Skeletal muscle tissue (tissue), 4 donors: ENCODE results near the gene PNLIP. TPM values are rescaled to one million over a fixed set of nuclear protein-coding genes. Genes with fewer than 3 reads are reported as not detected.

Experiments
- H3K27ac ChIP-seq: one replicate; pipeline ENCODE4 v1.7.0; 2013; ENCODE audit warnings: mild to moderate bottlenecking, low read depth, low read length, inconsistent platforms
- H3K27me3 ChIP-seq, 3 donors: one replicate each; pipeline ENCODE4 v1.7.0; 2013; ENCODE audit warnings: low read length in 3 of 3; ENCODE audit not compliant: control insufficient read depth in 3 of 3, insufficient read depth in 3 of 3
- H3K36me3 ChIP-seq, 3 donors: one replicate each; pipeline ENCODE4 v1.7.0; 2013; ENCODE audit warnings: low read length in 3 of 3; ENCODE audit not compliant: control insufficient read depth in 3 of 3, insufficient read depth in 3 of 3
- H3K4me1 ChIP-seq, 3 donors: one replicate each; pipeline ENCODE4 v1.7.0; 2013; ENCODE audit warnings: low read length in 3 of 3, mild to moderate bottlenecking in 3 of 3; ENCODE audit not compliant: control insufficient read depth in 3 of 3, insufficient read depth in 3 of 3
- H3K4me3 ChIP-seq, 3 donors: one replicate each; pipeline ENCODE4 v1.7.0; 2013; ENCODE audit warnings: low read length in 3 of 3
- H3K9ac ChIP-seq, 3 donors: one replicate each; pipeline ENCODE4 v1.7.0; 2013; ENCODE audit warnings: low read length in 3 of 3, mild to moderate bottlenecking in 3 of 3, moderate library complexity in 2 of 3, low read depth in 1 of 3
- H3K9me3 ChIP-seq, 3 donors: one replicate each; pipeline ENCODE4 v1.7.0; 2013; ENCODE audit warnings: low read length in 3 of 3; ENCODE audit not compliant: control insufficient read depth in 3 of 3
- total RNA-seq: library from RNA; depleted of rRNA; stranded (reverse); fragments of >200 nt; gene quantifications from one replicate; pipeline ENCODE4 v1.2.3, GENCODE V29; 2014
- donor health status: Osteomylitis.

PNLIP gene
- total RNA-seq, 1 donor from 2014 or later: 1.0 TPM

DNA sequence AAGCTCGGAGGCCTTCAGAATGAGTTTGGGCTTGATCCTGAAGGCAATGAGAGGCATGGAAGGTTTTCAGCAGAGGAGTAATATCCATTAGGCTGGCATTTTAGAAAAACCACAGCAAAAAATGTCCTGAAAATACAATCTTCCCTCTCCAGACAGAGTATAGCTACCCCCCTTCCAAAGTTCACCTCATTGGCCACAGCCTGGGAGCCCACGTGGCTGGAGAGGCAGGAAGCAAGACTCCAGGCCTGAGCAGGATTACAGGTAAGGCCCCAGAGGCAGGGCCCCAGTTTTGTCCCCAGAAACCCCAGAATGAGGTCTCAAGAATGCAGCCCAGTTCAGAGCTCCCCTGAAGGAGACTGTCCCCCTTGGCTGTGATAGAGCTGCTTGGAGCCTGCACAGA lies 50.3 kb downstream of the PNLIP start:
- H3K27me3 ChIP-seq: peaks cover 0 to 3% (median 0%) of the 10 kb centered on the region in 3 donors
- H3K36me3 ChIP-seq: no peaks in the 10 kb centered on the region
- no peaks in the 10 kb centered on the region for H3K4me1 ChIP-seq
- no peaks in the 10 kb centered on the region for H3K9me3 ChIP-seq
- no peak overlapping the region for H3K9ac ChIP-seq
- H3K27ac ChIP-seq: no peak overlapping the region
- H3K4me3 ChIP-seq: no peak overlapping the region

DNA sequence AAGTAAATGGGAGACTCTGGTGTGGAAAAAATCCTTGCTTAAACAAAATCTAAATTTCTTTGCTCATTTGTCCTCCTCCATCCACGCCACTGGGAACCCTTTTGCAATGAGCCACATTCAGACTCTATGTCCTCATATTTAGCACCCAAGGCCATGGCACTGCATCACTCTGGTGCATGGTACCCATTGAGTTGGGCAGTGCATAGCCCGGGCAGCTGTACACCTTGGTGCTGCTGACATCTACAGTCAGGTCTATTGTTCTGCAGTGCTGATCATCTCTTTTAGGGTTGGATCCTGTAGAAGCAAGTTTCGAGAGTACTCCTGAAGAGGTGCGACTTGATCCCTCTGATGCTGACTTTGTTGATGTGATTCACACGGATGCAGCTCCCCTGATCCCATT lies 51.8 kb downstream of the PNLIP start:
- H3K9me3 ChIP-seq: no peaks in the 10 kb centered on the region
- no peak overlapping the region for H3K4me3 ChIP-seq
- H3K27ac ChIP-seq: no peak overlapping the region
- no peaks in the 10 kb centered on the region for H3K36me3 ChIP-seq
- H3K9ac ChIP-seq: no peak overlapping the region
- no peaks in the 10 kb centered on the region for H3K4me1 ChIP-seq
- peaks cover 0 to 3% (median 0%) of the 10 kb centered on the region in 3 donors for H3K27me3 ChIP-seq

DNA sequence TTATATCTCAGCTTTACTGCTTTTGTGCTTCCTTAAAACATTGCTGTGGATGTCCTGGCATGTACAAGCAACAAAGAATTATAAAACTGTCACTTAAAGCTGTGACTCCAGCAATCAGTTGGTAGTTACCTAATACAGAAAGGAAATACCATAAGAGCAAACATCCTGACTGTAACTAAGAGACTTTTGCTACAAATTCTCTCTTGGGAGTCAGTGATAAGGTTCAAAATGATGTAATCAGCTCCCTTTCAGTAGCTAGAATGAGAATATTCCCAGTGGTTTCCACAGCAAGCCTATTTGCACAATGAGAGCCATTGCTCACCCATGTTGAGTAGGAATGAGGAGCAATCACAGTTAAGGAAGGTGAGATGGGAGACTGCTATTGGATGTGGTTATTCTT lies 52.6 kb downstream of the PNLIP start:
- Histone ChIP-seq H3K27me3 (peaks cover 0 to 3% (median 3%) of the 10 kb centered on the region in 3 donors), H3K9ac (no peak overlapping the region), H3K9me3 (no peaks in the 10 kb centered on the region)

DNA sequence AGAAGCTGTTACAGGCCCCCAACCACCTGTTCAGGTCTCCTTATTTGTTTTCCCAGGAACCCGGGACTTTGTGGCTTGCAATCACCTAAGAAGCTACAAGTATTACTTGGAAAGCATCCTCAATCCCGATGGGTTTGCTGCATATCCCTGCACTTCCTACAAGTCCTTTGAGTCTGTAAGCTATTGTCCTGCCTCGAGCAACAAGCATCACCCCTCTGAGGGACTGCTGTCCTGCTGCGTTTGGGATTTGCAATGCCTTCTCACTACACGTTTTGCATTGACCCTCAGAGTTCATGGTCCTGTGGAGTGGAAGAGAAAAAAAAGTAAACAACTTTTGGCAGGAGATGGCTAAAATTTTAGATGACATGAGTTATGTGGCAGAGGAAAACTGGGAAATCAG lies 54.3 kb downstream of the PNLIP start:
- Histone ChIP-seq H3K27ac (no peak overlapping the region), H3K36me3 (no peaks in the 10 kb centered on the region), H3K4me1 (no peaks in the 10 kb centered on the region), H3K9ac (no peak overlapping the region), H3K9me3 (no peaks in the 10 kb centered on the region), H3K27me3 (peaks cover 0 to 3% (median 0%) of the 10 kb centered on the region in 3 donors), H3K4me3 (no peak overlapping the region)

More for the DNA sequence above, 52.6 kb downstream of the PNLIP start:
- Histone ChIP-seq H3K36me3 (no peaks in the 10 kb centered on the region), H3K4me3 (no peak overlapping the region), H3K27ac (no peak overlapping the region), H3K4me1 (no peaks in the 10 kb centered on the region)

DNA sequence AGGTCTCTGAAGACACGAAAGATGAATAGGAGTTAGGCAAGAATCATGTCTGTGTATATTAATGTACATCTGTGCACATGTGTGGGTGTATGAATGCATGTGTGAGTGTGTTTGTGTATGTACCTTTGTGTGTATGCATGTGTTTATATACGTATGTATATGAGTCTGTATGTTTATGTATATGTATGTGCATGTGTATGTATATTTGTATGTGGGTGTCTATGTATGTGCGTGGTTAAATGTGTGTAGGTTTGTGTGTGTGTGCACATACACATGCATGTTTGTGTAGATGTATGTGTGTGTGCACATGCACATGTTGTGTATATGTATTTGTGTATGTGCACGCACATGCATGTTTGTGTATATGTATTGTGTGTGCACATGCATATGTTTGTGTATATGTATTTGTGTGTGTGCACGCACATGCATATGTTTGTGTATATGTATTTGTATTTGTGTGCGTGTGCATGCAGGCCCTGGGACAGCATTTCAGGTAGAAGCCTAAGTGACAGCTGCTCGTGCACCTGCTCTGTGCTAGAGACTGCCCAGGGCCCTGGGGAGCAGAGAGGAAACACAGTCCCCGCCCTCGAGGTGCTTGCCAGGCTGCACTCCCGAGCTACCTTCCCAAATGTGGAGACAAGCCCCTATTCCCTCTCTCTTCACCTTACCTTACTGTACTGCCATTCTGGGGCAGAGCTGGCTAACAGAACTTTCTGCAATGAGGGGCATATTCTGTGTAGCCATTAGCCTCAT lies 57.1 kb downstream of the PNLIP start:
- no peaks in the 10 kb centered on the region for H3K4me1 ChIP-seq
- no peak overlapping the region for H3K9ac ChIP-seq
- peaks cover 0 to 3% (median 0%) of the 10 kb centered on the region in 3 donors for H3K27me3 ChIP-seq
- H3K4me3 ChIP-seq: no peak overlapping the region
- no peaks in the 10 kb centered on the region for H3K9me3 ChIP-seq
- H3K36me3 ChIP-seq: no peaks in the 10 kb centered on the region
- H3K27ac ChIP-seq: no peak overlapping the region

DNA sequence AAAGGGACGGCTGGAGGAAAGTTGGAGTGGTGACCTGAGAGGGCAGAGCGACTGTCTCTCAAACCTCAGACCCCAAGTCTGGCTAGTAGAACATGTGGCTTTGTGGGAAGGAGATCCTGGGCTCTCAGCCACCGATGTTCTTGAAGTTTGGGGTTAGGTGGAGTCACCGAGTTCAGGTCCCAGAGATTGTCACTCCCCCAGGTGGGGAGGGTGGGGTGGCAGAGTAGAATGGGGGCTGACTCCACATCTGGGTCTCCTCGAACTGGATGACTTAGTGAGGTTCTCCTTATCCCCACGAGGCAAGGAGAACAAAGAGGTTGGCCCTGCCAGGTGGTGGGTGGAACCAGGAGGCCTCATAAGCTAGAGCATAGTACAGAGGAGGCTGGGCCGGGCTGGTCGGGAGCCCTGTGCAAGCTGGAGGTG lies 60.3 kb downstream of the PNLIP start:
- Histone ChIP-seq H3K27ac (no peak overlapping the region), H3K36me3 (no peaks in the 10 kb centered on the region), H3K27me3 (peaks cover 12 to 18% (median 14%) of the 10 kb centered on the region in 3 donors), H3K9me3 (peaks cover 0 to 2% (median 0%) of the 10 kb centered on the region in 3 donors), H3K9ac (no peak overlapping the region), H3K4me1 (no peaks in the 10 kb centered on the region), H3K4me3 (no peak overlapping the region)

DNA sequence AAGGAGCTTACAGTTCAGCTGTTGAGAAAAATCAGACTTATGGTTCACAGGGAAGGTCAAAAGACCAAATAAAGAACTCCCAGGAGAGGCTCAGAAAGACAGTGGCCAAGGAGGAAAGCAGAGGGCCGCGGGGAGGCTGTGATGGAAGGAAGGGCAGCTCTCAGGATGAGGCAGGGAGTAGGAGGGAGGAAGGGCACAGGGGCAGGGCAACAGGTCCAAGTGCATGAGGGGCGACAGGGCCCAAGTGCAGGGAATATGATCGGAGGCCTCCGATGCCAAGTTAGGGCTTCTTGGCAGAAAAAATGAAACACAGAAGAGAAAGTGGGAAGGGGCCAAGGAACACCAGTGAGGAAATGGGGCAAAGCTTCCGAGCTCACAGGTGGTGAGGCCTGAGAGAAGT lies 61.6 kb downstream of the PNLIP start:
- Histone ChIP-seq H3K4me1 (no peaks in the 10 kb centered on the region), H3K36me3 (no peaks in the 10 kb centered on the region), H3K4me3 (no peak overlapping the region), H3K9ac (no peak overlapping the region), H3K27me3 (peaks cover 12 to 19% (median 14%) of the 10 kb centered on the region in 3 donors), H3K9me3 (peaks cover 0 to 4% (median 0%) of the 10 kb centered on the region in 3 donors), H3K27ac (no peak overlapping the region)

DNA sequence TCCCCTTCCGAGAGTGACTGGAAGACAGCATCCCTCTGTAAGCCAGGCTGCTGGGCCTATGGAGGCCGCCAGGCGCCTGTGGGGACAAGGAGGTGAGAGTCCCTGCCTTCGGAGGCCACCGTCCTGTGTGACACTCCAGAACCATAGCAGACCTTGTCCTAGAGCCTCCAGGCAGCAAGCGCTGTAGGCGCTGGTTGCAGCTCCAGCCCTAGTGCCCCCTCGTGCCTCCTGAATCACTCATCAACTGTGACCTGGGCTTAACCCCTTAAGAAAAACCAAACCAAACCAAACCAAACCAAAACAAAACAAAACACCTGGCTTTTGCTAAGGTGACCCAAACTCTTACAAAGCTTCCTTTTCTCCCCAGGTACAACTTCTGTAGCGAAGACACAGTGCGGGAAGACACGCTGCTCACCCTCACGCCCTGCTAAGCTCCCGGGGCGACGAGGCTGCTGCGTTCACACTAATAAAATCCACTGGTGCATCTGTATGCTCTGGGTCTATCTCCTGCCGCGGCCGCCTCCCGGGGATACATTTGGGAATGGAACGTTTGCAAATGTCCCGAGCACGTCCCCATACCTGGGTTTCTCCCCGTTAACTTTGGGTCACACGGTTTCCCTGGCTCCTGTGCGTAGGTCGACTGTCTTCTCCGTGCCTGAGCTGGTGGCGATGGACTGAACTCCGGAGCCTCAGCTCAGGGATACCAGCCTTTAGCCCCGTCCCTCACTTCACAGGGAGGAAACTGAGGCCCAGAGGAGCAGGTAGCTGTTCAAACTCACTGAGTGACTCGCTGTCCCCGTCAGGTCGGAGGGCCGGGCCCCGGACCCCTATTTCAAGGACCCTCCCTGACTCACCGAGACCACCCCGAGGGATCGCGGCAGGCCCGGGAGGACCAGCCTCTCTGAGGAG lies 63.2 kb downstream of the PNLIP start:
- Histone ChIP-seq H3K27me3 (peaks cover 12 to 17% (median 14%) of the 10 kb centered on the region in 3 donors), H3K4me3 (peak overlapping the region in 2 of 3 donors; percentile 4 to 29), H3K27ac (no peak overlapping the region), H3K4me1 (no peaks in the 10 kb centered on the region), H3K9me3 (peaks cover 0 to 4% (median 0%) of the 10 kb centered on the region in 3 donors), H3K36me3 (no peaks in the 10 kb centered on the region), H3K9ac (no peak overlapping the region)

DNA sequence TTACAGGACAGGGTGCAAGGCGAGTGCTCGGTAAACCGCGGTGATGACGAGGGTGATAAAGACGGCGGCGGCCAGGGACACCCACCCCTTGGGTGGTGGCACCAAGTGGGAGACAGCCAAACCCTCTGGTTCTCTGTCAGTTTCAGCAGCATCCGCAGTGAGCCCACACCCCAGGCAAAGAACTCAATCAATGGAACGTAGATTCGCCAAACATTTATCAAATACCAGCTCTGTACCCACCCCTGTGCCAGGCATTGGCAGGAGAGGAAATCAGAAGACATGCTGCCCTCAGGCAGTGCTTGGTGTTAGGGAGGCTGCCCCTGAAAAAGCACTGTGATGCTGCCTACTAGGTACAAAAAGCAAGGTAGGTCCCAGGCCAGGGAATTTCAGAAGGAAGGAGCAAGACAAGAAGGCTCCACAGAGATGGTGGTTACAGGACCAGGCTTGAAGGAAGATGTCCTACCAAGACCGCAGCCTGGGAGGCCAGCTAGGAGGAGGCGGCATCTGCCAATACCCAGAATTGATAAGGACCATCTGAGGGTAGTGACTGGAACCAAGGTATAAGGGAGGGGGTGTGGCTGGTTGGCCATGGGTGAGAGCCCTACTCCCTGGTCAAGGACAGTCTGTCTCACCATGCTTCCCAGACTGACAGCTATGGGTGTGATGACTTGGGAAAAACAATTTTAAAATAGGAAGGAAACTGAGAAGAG lies 64.9 kb downstream of the PNLIP start:
- Histone ChIP-seq H3K27ac (no peak overlapping the region), H3K36me3 (no peaks in the 10 kb centered on the region), H3K9ac (no peak overlapping the region), H3K4me3 (no peak overlapping the region), H3K27me3 (peaks cover 12 to 17% (median 14%) of the 10 kb centered on the region in 3 donors), H3K9me3 (peaks cover 0 to 4% (median 0%) of the 10 kb centered on the region in 3 donors), H3K4me1 (no peaks in the 10 kb centered on the region)
